ENCODE measurements around the gene YIPF5. TPM values are rescaled to one million over a fixed set of nuclear protein-coding genes. Genes with fewer than 3 reads are reported as not detected.

Gene YIPF5
- total and polyA plus RNA-seq, 9 donors, result 15.9 to 46.2 (median 35.4) TPM

- H3K36me3 ChIP-seq, result no peaks in the 10 kb centered on the region
- TF ChIP-seq POLR2A (IDR thresholded peaks at IDR 0.05) (no peak), EP300 (IDR thresholded peaks at IDR 0.05) (no peak), CTCF (IDR thresholded peaks at IDR 0.05) (no peak)
- no peaks in the 10 kb centered on the region for H3K27me3 ChIP-seq
- H3K27ac ChIP-seq, result no peak overlapping the region
- WGBS, 3 donors, result 87 to 93% (median 90%) methylated on average over 1 of the region's 1 CpG
- no peak for DNase-seq
- no peaks in the 10 kb centered on the region for H3K4me1 ChIP-seq (ENCODE audit: insufficient read depth)
- intact Hi-C loops (cut with DNase I), result no loop called here
- H3K9me3 ChIP-seq, result no peaks in the 10 kb centered on the region
- H3K4me3 ChIP-seq, result no peak overlapping the region
Observed at GRCh38 chr5:144162686-144163085, 7.8 kb downstream of the YIPF5 start.

- Histone ChIP-seq H3K27me3 (no peaks in the 10 kb centered on the region), H3K36me3 (no peaks in the 10 kb centered on the region), H3K4me1 (ENCODE audit: insufficient read depth) (no peaks in the 10 kb centered on the region), H3K27ac (no peak overlapping the region), H3K9me3 (no peaks in the 10 kb centered on the region), H3K4me3 (no peak overlapping the region)
- intact Hi-C loops (cut with DNase I), result no loop called here
- no peak for DNase-seq
- 14 to 35% (median 16%) methylated on average over 2 of the region's 2 CpGs for WGBS, 3 donors
- no peak for TF ChIP-seq POLR2A (IDR thresholded peaks at IDR 0.05)
- no peak for TF ChIP-seq CTCF (IDR thresholded peaks at IDR 0.05)
- TF ChIP-seq EP300 (IDR thresholded peaks at IDR 0.05), result no peak
Observed at GRCh38 chr5:144156767-144157171, 13.7 kb downstream of the YIPF5 start.

- WGBS, 3 donors, result 53 to 74% (median 55%) methylated on average over 3 of the region's 3 CpGs
- H3K9me3 ChIP-seq, result no peaks in the 10 kb centered on the region
- intact Hi-C loops (cut with DNase I), result no loop called here
- no peaks in the 10 kb centered on the region for H3K27me3 ChIP-seq
- no peaks in the 10 kb centered on the region for H3K4me1 ChIP-seq (ENCODE audit: insufficient read depth)
- no peaks in the 10 kb centered on the region for H3K36me3 ChIP-seq
- H3K27ac ChIP-seq, result no peak overlapping the region
- DNase-seq, result no peak
- TF ChIP-seq EP300 (IDR thresholded peaks at IDR 0.05) (no peak), POLR2A (IDR thresholded peaks at IDR 0.05) (no peak), CTCF (IDR thresholded peaks at IDR 0.05) (no peak)
- no peak overlapping the region for H3K4me3 ChIP-seq
Observed at GRCh38 chr5:144151026-144151425, 19.4 kb downstream of the YIPF5 start.

GRCh38 chr5:144144956-144145751 lies 25.3 kb downstream of the YIPF5 start:
- H3K27ac ChIP-seq, result no peak overlapping the region
- no peak overlapping the region for H3K4me3 ChIP-seq
- TF ChIP-seq CTCF (IDR thresholded peaks at IDR 0.05) (no peak), POLR2A (IDR thresholded peaks at IDR 0.05) (no peak), EP300 (IDR thresholded peaks at IDR 0.05) (no peak)
- no peak for DNase-seq
- H3K27me3 ChIP-seq, result no peaks in the 10 kb centered on the region
- H3K4me1 ChIP-seq (ENCODE audit: insufficient read depth), result no peaks in the 10 kb centered on the region
- 28 to 36% (median 34%) methylated on average over 4 of the region's 4 CpGs for WGBS, 3 donors
- no peaks in the 10 kb centered on the region for H3K9me3 ChIP-seq
- H3K36me3 ChIP-seq, result no peaks in the 10 kb centered on the region
- intact Hi-C loops (cut with DNase I), result no loop called here

Measured in ovary (tissue), 9 donors.